GM18520 (cell line): ENCODE results near the gene OR4F6.

Experiments used
- ATAC-seq: cut with Tn5 transposase; IDR thresholded peaks from one replicate; pipeline ENCODE4 v1.9.1; 2021; ENCODE audit not compliant: unreplicated experiment

Gene OR4F6

GRCh38 chr15:101804375-101804774 is 1.1 kb downstream of the OR4F6 start:
- no peak for ATAC-seq

- ATAC-seq = no peak
Observed at GRCh38 chr15:101804941-101805340, 1.6 kb downstream of the OR4F6 start.

- no peak for ATAC-seq
Observed at GRCh38 chr15:101805605-101806345, 2.5 kb downstream of the OR4F6 start.

GRCh38 chr15:101807345-101807945 is 4.1 kb downstream of the OR4F6 start:
- ATAC-seq = no peak

- ATAC-seq = no peak
Observed at GRCh38 chr15:101808201-101808600, 4.9 kb downstream of the OR4F6 start.

GRCh38 chr15:101810456-101810855 is 7.1 kb downstream of the OR4F6 start:
- ATAC-seq = no peak

- ATAC-seq = no peak
Observed at GRCh38 chr15:101810876-101811275, 7.6 kb downstream of the OR4F6 start.

- ATAC-seq = no peak
Observed at GRCh38 chr15:101811902-101812301, 8.6 kb downstream of the OR4F6 start, which contains the start of gene OR4F15. OR4F15 (plus strand) TSS chr15:101812202; CDS start chr15:101818187, 5,985 bp downstream.

GRCh38 chr15:101813803-101814534 is 10.7 kb downstream of the OR4F6 start:
- no peak for ATAC-seq

GRCh38 chr15:101820781-101821180 is 17.5 kb downstream of the OR4F6 start:
- no peak for ATAC-seq

GRCh38 chr15:101827257-101827656 is 23.9 kb downstream of the OR4F6 start:
- no peak for ATAC-seq

- ATAC-seq = no peak
Observed at GRCh38 chr15:101828774-101829173, 25.5 kb downstream of the OR4F6 start.

GRCh38 chr15:101841656-101842055 is 38.3 kb downstream of the OR4F6 start:
- ATAC-seq = no peak

GRCh38 chr15:101844916-101845315 is 41.6 kb downstream of the OR4F6 start:
- no peak for ATAC-seq

GRCh38 chr15:101852356-101852755 is 49.0 kb downstream of the OR4F6 start:
- ATAC-seq = no peak
